NCI-H345 treated with DMSO at 0.1 percent for 48 hours (cell line): ENCODE results near the gene SMCHD1.

Source experiments
- DNase-seq: peaks from one replicate; lab custom pipeline; 2025; ENCODE audit not compliant: unreplicated experiment; lab: John Stamatoyannopoulos, UW

The SMCHD1 gene

DNA sequence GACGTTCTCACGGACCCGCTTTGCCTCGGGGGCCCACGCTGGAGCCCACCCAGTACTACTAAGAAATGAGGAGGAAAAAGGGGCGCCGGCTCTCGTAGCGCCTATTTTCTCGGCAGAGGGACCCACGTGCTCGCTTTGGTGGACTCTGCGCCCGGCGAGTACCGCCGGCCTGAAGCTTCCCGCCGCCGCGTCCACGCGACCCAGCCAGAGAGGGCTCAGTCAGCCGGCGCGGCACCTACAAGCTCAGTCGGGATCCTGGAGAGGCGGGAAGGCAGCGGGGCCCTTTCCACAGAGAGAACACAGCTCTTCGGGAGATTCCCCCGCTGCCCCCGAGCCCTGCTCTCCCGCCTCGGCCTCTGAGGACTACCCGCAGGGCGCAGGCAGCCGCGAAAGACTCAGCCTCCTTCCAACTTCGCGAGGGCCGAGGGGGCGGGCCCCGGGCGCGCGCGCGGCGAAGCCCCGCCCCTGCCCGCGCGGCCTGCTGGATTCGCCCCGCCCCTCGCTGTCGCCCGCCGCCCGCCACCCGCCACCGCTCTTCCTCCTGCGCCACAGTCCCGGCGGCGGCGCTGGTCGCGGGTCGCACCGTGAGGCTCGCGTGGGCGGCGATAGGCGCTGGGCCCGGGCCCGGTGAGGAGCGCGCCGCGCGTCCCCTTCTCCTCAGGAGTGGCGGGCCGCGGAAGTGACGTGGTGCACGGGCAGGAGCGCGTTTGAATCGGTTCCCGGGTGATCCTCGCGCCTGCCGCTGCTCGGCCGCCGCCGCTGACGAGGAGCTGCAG lies at the start of gene SMCHD1:
SMCHD1 (plus strand) TSS at position 549 of the 776 bp plus-strand sequence. CDS start 350 bp downstream, outside the sequence.
- DNase-seq = peak; percentile 80

- DNase-seq = no peak
Observed at GRCh38 chr18:2606335-2606734, 49.2 kb upstream of the SMCHD1 start.

DNA sequence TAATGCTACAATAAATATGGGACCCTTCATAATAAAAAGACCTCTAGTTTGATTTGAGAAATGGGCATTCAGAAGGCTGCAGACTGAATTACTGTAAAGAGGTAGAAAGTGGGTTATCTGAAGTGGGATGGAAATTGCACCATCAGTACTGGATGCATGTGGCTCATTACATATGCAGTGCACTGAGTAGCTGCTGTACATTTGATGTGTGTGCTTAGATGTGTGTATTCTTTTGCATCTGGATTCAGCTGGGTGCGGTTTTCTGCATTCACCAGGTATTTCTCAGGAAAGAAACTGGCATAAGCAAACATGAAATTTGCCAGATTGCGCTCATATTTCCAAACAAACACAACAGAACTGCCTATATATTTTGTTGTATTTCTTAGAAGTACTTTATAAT lies 45.9 kb upstream of the SMCHD1 start:
- DNase-seq = no peak

- no peak for DNase-seq
Observed at GRCh38 chr18:2610549-2610948, 45.0 kb upstream of the SMCHD1 start.

- DNase-seq = no peak
Observed at GRCh38 chr18:2612996-2613395, 42.5 kb upstream of the SMCHD1 start.

DNA sequence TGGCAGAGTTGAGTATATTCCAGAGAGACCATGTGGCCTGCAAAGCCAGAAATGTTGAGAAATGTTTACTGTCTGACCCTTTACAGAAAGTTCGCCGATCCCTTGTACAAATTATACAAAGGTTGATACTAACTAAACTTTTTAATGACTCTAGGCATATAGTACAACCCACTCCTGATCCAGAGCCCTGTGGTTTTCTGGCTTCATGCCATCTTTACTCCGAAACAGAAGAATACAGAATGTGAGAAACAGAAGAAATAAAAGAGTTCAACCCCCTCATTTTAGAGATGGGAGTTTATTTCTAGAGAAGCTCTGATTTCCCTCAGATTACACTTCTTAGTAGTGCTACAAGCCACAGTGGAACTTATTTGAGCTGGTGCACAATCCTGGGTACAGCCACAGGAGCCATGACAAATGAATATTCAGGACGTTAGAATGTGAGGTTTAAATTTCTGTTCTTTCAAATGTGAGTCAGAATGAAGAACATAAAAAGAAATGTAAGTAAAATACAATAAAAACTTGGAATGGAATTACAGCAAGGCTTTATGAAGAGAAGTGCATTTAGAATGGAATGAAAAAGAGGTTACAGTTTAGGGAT lies 38.0 kb upstream of the SMCHD1 start:
- no peak for DNase-seq

DNA sequence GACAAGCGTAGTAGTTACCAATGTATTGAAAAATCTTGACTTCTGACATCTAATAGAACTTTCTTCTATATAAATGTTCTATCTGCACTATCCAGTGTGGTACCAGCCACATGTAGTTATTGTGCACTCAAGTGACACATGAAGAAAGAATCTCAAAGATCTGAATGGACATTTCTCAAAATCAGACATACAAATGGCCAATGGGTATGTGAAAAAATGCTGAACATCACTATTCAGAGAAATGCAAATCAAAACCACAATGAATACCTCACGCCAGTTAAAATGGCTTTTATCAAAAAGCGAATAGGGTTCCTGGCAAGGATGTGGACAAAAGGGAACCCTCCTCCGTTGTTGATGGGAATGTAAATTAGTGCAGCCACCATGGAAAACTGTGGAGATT lies 37.5 kb upstream of the SMCHD1 start:
- no peak for DNase-seq

- no peak for DNase-seq
Observed at GRCh38 chr18:2625217-2625616, 30.3 kb upstream of the SMCHD1 start.

- DNase-seq = no peak
Observed at GRCh38 chr18:2627821-2628276, 27.7 kb upstream of the SMCHD1 start.

- DNase-seq = no peak
Observed at GRCh38 chr18:2629003-2629402, 26.5 kb upstream of the SMCHD1 start.

GRCh38 chr18:2635586-2635985 lies 19.9 kb upstream of the SMCHD1 start:
- DNase-seq = no peak

DNA sequence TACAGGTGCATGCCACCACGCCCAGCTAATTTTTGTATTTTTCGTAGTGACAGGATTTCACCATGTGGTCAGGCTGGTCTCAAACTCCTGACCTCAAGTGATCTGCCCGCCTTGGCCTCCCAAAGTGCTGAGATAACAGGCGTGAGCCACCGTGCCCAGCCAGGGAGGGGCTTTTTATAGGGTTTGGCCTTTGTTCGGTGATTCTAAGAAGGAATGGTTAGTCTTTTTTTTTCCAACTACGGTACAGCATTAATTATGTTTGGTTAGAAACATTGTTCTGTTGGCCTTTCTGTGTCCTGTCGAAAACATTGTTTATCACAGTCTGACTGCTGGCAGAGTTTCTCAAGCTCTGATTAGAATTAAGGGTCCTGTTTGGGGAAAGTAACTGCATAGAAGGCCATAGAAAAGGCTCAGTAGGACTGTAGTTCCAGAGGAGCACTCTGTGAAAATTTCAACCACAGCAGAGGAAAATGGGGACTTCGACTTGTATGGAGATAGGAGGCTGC lies 19.3 kb upstream of the SMCHD1 start:
- DNase-seq = no peak

DNA sequence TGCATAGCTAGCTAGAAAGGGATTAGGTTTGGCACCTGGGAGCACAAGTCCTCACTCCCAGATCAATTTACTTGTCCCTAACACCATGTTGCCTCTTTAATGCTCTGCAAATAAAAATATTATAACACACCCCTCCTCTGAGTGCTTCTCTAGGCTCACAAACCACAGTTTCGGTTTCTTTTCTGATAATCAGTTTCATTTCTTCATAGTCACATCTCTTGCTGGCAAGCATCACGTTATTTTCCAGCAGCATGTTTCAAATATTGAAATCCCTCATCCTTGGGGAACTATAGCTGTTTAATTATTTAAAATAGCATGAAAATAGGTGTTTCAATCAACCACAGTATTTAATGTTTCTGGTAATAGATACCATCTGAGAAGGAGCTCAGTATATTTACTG lies 13.9 kb upstream of the SMCHD1 start:
- DNase-seq = no peak

DNA sequence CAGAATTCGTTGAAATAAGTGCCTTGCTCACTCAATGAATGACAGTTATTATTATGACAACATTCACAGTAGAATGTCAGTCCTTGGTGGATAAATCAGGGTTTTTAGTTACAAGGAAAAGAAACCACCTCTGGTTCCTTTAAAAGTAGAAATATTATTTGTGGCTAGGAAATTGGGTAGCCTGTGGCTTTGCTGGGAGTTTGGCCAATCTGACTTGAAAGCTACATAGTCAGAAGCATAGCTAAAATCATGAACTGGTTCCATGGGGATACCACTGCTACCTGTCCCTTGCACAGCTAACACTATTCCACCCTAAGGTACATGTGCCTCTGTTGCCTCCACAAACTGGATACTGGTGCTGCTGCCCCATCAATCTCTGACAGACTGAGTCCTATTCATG lies 12.8 kb upstream of the SMCHD1 start:
- no peak for DNase-seq

GRCh38 chr18:2644535-2644934 lies 11.0 kb upstream of the SMCHD1 start:
- no peak for DNase-seq

- no peak for DNase-seq
Observed at GRCh38 chr18:2651981-2652380, 3.5 kb upstream of the SMCHD1 start.

GRCh38 chr18:2653467-2653866 lies 2.1 kb upstream of the SMCHD1 start:
- no peak for DNase-seq

DNA sequence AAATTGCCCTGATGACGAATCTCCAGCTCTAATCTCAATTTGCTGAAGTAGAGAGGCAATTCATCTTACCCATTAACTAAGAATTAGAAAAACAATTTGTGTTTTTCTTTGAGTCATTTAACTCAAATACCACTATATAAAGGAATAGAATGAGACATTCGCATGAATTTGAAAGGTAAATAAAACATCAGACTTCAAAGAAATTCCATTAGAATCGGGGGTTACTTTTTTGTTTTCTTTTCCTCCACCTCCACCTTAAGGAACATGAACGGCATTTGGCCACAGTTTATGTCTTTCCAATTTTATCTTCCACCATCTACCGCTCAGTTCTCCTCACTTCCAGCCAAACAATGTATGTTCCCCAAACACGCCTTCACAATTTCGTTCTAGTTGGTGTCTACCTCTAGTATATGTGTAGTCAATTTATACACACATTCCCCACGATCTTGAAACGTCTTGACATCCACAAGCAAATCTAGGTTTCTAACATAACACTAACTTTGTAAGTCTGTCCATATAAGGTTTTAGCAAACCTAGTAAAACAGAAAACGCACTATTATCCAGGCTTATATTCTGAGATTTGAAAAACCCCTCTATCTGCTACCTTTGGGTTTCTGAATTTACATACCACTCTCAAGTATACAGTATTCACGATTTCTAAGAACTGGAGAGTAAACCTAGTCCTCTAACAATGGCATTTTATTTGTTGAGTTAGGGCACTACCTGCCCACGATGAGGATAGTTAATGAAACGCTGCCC lies 1.2 kb upstream of the SMCHD1 start:
- DNase-seq = no peak

GRCh38 chr18:2654928-2655177 lies 673 bp upstream of the SMCHD1 start:
- no peak for DNase-seq

DNA sequence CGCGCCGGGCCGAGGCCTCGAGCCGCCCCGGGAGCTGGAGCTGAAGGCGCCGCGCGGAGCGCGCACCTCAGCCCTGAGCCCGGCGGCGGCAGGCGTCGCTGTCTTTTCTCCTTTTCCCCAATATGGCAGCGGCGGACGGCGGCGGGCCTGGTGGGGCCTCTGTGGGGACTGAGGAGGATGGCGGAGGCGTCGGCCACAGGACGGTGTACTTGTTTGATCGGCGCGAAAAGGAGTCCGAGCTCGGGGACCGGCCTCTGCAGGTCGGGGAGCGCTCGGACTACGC lies 369 bp downstream of the SMCHD1 start:
- no peak for DNase-seq

DNA sequence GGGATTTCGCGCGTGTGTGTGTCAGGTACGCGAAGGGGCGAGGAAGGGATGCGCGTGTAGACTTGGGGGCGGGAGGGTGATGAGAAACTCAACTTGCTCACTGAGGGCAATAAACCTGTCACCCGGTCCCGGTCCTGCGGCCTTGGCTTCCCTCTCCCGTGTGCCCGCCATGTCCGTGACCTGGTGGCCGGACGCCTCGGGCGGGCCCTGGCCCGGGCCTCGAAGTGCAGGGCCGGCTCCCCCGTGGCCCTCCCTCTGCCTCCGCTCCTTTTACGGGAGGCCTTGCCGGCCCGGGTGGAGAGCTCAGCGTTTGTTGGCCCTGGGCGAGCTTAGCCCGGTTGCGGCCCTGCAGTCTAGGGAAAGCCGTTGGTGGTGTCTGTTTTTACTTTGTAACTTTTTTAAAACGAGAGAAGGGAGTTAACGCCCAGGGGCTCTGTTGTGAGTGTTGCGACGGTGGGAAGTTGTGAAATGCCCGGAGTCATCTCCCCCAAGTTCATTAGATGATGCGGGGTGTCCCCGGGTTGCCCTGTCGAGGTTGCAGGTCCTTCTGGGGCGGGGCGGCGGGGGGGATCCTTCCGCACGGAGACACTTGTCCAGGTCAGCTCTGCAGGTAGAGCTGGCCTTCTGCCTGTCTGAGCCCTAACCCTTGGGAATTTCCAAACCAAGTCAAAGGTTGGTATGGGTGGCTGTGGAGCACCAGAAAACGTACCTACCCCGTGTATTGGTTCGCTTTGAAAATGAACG lies 883 bp downstream of the SMCHD1 start:
- DNase-seq = no peak
